ENCODE measurements around the gene PPP1R36.

DNA sequence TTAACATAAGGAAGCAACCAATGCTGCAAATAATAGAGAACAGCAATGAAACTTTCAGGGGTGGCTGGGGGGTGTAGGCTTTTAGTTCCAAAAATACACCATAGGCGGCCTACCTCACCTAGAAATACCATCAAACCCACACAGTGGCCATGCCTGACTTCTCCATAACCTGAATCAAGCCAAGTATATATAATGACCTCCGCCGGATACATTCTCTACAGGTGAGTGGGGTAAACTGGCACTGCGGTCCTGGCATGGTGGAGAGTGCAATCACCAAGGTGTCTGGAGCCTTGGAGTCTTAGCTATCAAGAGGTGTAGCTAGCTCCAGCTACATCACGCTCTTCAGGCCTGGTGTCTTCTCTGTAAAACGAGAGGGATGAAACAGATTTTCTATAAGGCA lies 47.3 kb upstream of the PPP1R36 start:
- TF ChIP-seq, protein P1, sequence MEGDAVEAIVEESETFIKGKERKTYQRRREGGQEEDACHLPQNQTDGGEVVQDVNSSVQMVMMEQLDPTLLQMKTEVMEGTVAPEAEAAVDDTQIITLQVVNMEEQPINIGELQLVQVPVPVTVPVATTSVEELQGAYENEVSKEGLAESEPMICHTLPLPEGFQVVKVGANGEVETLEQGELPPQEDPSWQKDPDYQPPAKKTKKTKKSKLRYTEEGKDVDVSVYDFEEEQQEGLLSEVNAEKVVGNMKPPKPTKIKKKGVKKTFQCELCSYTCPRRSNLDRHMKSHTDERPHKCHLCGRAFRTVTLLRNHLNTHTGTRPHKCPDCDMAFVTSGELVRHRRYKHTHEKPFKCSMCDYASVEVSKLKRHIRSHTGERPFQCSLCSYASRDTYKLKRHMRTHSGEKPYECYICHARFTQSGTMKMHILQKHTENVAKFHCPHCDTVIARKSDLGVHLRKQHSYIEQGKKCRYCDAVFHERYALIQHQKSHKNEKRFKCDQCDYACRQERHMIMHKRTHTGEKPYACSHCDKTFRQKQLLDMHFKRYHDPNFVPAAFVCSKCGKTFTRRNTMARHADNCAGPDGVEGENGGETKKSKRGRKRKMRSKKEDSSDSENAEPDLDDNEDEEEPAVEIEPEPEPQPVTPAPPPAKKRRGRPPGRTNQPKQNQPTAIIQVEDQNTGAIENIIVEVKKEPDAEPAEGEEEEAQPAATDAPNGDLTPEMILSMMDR (conservative IDR thresholded peaks at IDR 0.05; ENCODE audit: low read length) = no peak
- no peak for TF ChIP-seq EZH2phosphoT487 (IDR thresholded peaks at IDR 0.05; ENCODE audit: borderline replicate concordance)
